Activated naive CD8-positive, alpha-beta T cell treated with anti-CD3 and anti-CD28 coated beads, Interleukin-2, amount 50 U/mL, for 24 hours (primary cell): ENCODE data around the gene SMYD3.

Source experiments
- ATAC-seq: fragments of 150-1000 bp; cut with Tn5 transposase; one replicate; pipeline ENCODE4 v1.10.0; 2021
- DNase-seq: peaks from one replicate; pipeline ENCODE4 v3.0.0; 2021
- H3K27ac Mint-ChIP-seq: one replicate; pipeline ENCODE4 v1.8.0; 2021; ENCODE audit warnings: mild to moderate bottlenecking, mixed read lengths
- H3K27me3 Mint-ChIP-seq: one replicate; pipeline ENCODE4 v1.8.0; 2021; ENCODE audit warnings: mixed read lengths
- H3K36me3 Mint-ChIP-seq: one replicate; pipeline ENCODE4 v1.8.0; 2021; ENCODE audit warnings: low read depth, mixed read lengths
- H3K4me1 Mint-ChIP-seq: one replicate; pipeline ENCODE4 v1.8.0; 2021; ENCODE audit warnings: mixed read lengths
- H3K4me3 Mint-ChIP-seq: one replicate; pipeline ENCODE4 v1.8.0; 2021; ENCODE audit warnings: mild to moderate bottlenecking, moderate library complexity, mixed read lengths
- H3K9me3 Mint-ChIP-seq: one replicate; pipeline ENCODE4 v1.8.0; 2021; ENCODE audit warnings: mixed read lengths

SMYD3 gene

GRCh38 chr1:245995474-245995873, 511.6 kb downstream of the SMYD3 start:
- Mint-ChIP-seq H3K27me3 (no peaks in the 10 kb centered on the region), H3K4me1 (no peaks in the 10 kb centered on the region), H3K36me3 (peaks cover 2% of the 10 kb centered on the region), H3K27ac (no peak overlapping the region), H3K4me3 (no peak overlapping the region), H3K9me3 (no peaks in the 10 kb centered on the region)
- DNase-seq (no peak), ATAC-seq (no peak)

DNA sequence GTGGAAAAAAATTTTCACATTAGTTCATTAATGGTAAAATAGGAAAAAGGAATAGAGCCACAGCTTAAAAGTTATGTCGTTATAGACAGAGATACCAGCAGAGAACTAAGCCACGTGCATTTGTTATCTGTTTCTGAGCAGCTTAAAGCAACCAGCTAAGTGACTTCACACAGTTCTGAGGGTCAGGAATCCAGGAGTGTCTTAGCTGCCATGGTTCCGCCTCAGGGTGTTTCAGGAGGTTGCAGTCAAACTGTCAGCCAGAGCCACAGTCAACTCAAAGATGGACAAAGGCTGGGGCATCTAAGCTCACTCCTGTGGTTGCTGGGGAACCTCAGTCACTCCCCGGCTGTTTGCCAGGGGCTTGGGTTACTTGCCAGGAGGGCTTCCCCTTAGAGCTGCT, 515.8 kb downstream of the SMYD3 start:
- DNase-seq: no peak
- Mint-ChIP-seq H3K4me1 (no peaks in the 10 kb centered on the region), H3K4me3 (no peak overlapping the region), H3K36me3 (peaks cover 2% of the 10 kb centered on the region), H3K9me3 (no peaks in the 10 kb centered on the region), H3K27me3 (no peaks in the 10 kb centered on the region), H3K27ac (no peak overlapping the region)
- ATAC-seq: no peak

DNA sequence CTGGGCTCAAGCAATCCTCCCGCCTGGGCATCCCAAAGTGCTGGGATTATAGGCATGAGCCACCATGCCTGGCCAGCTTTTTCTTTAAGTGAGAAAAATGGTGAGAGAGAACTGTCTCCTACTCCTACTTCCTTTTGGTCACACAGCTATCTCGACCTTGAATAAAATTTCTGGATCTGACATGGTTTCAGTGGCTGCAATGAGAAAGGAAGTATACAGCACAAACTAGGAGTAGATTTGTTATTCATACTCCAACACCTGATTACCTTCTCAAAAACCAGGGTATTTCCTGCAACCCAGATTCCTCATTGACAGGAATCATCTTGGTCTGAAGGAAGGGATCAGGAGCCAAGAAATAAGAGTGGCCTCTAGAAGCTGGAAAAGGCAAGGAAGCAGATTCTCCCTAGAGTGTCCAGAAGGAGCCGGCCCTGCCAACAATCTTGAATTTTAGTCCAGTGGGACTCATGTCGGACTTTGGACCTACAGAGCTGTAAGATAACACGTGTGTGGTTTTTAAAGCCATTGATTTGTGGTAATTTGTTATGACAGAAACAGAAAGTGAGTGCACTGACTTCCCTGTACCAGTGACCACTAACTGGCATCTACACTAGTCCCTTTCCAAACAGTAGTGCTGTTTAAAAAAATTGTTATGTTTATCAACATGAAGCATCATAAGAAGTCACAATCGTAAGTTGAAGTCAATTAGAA, 516.6 kb downstream of the SMYD3 start:
- Mint-ChIP-seq H3K27me3 (no peaks in the 10 kb centered on the region), H3K36me3 (peaks cover 2% of the 10 kb centered on the region), H3K9me3 (no peaks in the 10 kb centered on the region), H3K4me1 (no peaks in the 10 kb centered on the region), H3K27ac (no peak overlapping the region), H3K4me3 (no peak overlapping the region)
- DNase-seq: no peak
- ATAC-seq: no peak

DNA sequence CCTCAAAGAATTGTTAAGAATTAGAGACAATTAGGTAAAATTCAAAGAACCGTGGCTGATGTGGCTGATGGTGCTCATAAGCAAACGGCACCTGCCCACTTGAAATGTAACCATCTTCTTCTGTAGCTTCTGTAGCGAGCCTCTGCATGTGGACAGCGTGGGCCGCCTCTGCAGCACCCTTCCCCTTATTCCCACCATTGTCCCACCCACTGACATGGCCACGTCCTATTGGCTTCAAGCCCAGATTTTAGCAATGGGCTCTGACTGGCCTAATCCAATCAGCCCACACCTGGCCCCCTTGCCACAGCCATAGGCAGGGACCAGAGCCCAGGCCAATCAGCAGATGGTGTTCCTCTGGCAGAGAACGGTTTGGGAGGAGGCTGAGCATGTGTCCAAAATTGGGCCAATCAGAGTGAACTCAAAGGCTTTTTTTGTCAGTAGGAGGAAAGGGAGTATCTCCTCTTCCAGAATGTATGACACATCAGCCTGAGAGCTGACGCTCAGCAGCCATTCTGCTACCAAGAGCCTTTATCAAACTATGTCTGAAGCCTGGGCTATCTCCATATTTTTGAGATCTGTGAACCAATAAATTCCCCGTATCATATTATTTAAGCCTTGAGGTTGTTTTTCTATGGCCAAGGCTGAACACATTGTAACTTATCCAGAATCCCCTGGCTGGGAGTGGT, 518.5 kb downstream of the SMYD3 start:
- DNase-seq (no peak), ATAC-seq (no peak)
- Mint-ChIP-seq H3K36me3 (peaks cover 1% of the 10 kb centered on the region), H3K27me3 (no peaks in the 10 kb centered on the region), H3K4me1 (peaks cover 3% of the 10 kb centered on the region), H3K27ac (no peak overlapping the region), H3K9me3 (no peaks in the 10 kb centered on the region), H3K4me3 (no peak overlapping the region)

- ATAC-seq: no peak
- Mint-ChIP-seq H3K9me3 (no peaks in the 10 kb centered on the region), H3K27me3 (no peaks in the 10 kb centered on the region), H3K36me3 (no peaks in the 10 kb centered on the region), H3K4me3 (no peak overlapping the region), H3K4me1 (peaks cover 3% of the 10 kb centered on the region), H3K27ac (no peak overlapping the region)
- DNase-seq: no peak
Measured at GRCh38 chr1:245987997-245988392, 519.1 kb downstream of the SMYD3 start.

DNA sequence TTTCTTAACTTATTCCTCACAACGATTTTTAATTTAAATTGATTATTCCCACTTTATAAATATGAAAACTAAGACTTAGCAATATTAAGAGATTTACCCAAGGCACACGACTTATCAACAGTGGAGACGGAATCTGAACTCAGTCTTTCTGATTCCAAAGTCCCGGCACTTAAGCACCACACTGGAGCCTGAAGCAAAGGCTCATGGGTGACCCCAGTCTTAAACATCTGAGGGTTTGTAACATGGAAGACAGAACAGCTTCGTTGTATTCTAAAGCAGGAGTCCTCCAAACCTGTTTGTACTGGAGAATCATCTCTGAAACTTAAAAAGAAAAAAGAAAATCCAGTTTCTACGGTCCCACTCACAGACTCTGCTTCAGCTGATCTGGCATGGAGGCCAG, 519.5 kb downstream of the SMYD3 start:
- Mint-ChIP-seq H3K4me3 (no peak overlapping the region), H3K9me3 (no peaks in the 10 kb centered on the region), H3K36me3 (no peaks in the 10 kb centered on the region), H3K27ac (no peak overlapping the region), H3K4me1 (peaks cover 3% of the 10 kb centered on the region), H3K27me3 (no peaks in the 10 kb centered on the region)
- DNase-seq: no peak
- ATAC-seq: no peak

DNA sequence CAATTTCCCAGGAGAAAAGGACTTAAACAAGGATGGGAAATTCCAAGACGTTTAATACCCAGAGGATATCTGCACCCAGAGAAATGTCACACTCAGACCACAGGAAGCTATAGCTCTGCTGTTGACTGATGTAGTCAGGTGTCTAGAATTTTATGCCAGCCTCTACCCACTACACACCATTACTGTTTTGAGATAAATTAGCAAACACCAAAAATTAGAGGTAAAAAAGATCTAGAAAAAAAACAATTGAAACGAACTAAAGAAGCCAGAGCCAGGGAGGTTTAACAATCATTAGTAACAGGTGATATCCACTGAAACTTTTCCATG, 519.9 kb downstream of the SMYD3 start:
- no peaks in the 10 kb centered on the region for H3K36me3 Mint-ChIP-seq
- no peak overlapping the region for H3K4me3 Mint-ChIP-seq
- H3K4me1 Mint-ChIP-seq: peaks cover 3% of the 10 kb centered on the region
- no peaks in the 10 kb centered on the region for H3K9me3 Mint-ChIP-seq
- H3K27me3 Mint-ChIP-seq: no peaks in the 10 kb centered on the region
- DNase-seq (no peak), ATAC-seq (no peak)
- H3K27ac Mint-ChIP-seq: no peak overlapping the region

- no peak for DNase-seq
- no peak for ATAC-seq
- peaks cover 3% of the 10 kb centered on the region for H3K4me1 Mint-ChIP-seq
- no peaks in the 10 kb centered on the region for H3K9me3 Mint-ChIP-seq
- no peak overlapping the region for H3K27ac Mint-ChIP-seq
- no peaks in the 10 kb centered on the region for H3K27me3 Mint-ChIP-seq
- no peaks in the 10 kb centered on the region for H3K36me3 Mint-ChIP-seq
- no peak overlapping the region for H3K4me3 Mint-ChIP-seq
Measured at GRCh38 chr1:245986404-245987218, 520.5 kb downstream of the SMYD3 start.

DNA sequence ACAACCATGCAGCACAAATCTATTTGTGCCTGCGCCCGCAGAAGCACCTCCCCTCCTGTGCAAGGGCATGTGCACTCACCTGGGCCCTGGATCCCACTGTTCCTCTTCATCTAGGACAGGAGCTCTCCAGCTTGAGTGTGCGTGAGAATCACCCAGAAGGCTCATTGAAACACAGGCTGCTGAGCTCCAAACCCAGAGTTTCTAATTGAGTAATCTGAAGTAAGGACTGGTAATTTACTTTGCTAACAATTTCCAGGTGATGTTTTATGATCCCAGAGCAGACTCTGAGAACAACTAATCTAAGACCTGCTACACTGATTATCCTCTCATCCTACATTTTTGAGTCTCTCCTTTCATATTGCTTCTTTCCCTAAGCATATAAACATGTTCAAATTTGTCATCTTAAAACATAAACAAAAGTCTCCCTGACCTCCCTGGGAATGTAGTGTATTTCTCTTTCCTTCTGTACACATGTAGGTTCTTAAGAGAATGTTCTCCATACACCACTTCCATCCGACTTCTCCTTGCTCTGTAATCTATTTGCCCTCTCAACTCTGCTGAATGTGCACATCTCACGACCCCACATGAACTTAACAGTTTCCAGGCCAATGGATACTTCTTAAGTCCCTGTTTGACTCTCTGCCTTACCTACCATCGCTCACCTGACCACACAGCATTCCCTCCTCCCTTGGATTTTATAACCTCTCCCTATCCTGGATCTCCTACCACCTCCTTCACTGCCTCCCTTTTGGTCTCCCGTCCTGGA, 522.5 kb downstream of the SMYD3 start:
- DNase-seq (no peak), ATAC-seq (no peak)
- Mint-ChIP-seq H3K36me3 (no peaks in the 10 kb centered on the region), H3K4me3 (no peak overlapping the region), H3K4me1 (peaks cover 3% of the 10 kb centered on the region), H3K27ac (no peak overlapping the region), H3K27me3 (no peaks in the 10 kb centered on the region), H3K9me3 (no peaks in the 10 kb centered on the region)

DNA sequence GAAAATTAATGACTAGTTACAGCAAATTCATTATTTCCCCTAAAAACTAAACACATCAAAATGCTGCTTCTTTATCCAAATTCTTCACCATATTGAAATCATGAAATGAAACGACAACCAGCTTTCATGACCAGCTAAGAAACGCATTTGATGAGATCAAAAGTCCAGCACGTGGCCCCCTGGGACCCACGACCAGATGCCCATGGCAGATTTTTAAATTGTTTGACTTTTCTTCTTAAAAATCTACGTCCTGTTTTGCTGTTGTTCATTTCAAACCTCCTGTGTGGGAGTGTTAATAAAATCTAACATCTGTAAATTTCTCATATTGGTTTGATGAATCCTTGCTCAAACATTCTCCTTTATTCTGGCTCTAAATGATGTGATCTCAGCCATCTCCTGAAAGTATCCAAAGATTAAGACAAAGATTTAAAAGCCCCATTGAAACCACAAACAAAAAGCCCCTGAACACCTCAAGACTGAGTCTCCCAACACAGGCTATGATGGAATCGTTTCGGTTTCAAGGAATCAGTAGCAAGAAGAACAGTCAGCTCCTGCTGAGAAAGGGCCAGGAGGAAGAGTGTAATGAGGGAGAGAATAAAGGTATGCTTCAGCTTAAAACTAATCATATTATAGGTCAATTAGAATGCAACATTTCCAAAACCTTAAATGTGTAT, 523.6 kb downstream of the SMYD3 start:
- H3K27me3 Mint-ChIP-seq: no peaks in the 10 kb centered on the region
- no peaks in the 10 kb centered on the region for H3K36me3 Mint-ChIP-seq
- H3K9me3 Mint-ChIP-seq: no peaks in the 10 kb centered on the region
- DNase-seq: no peak
- no peak overlapping the region for H3K27ac Mint-ChIP-seq
- peaks cover 3% of the 10 kb centered on the region for H3K4me1 Mint-ChIP-seq
- no peak overlapping the region for H3K4me3 Mint-ChIP-seq
- no peak for ATAC-seq

- no peak overlapping the region for H3K4me3 Mint-ChIP-seq
- H3K27ac Mint-ChIP-seq: no peak overlapping the region
- no peaks in the 10 kb centered on the region for H3K9me3 Mint-ChIP-seq
- ATAC-seq (no peak), DNase-seq (no peak)
- H3K27me3 Mint-ChIP-seq: no peaks in the 10 kb centered on the region
- H3K36me3 Mint-ChIP-seq: no peaks in the 10 kb centered on the region
- peaks cover 3% of the 10 kb centered on the region for H3K4me1 Mint-ChIP-seq
Measured at GRCh38 chr1:245979589-245979988, 527.5 kb downstream of the SMYD3 start.

GRCh38 chr1:245978915-245979314, 528.2 kb downstream of the SMYD3 start:
- Mint-ChIP-seq H3K4me3 (no peak overlapping the region), H3K27ac (no peak overlapping the region), H3K9me3 (no peaks in the 10 kb centered on the region), H3K36me3 (no peaks in the 10 kb centered on the region), H3K4me1 (no peaks in the 10 kb centered on the region), H3K27me3 (no peaks in the 10 kb centered on the region)
- no peak for ATAC-seq
- no peak for DNase-seq

- peaks cover 2% of the 10 kb centered on the region for H3K36me3 Mint-ChIP-seq
- H3K4me3 Mint-ChIP-seq: no peak overlapping the region
- H3K4me1 Mint-ChIP-seq: no peaks in the 10 kb centered on the region
- DNase-seq: no peak
- no peak overlapping the region for H3K27ac Mint-ChIP-seq
- no peak for ATAC-seq
- no peaks in the 10 kb centered on the region for H3K27me3 Mint-ChIP-seq
- no peaks in the 10 kb centered on the region for H3K9me3 Mint-ChIP-seq
Measured at GRCh38 chr1:245972476-245972875, 534.6 kb downstream of the SMYD3 start.

GRCh38 chr1:245971711-245972085, 535.4 kb downstream of the SMYD3 start:
- no peaks in the 10 kb centered on the region for H3K27me3 Mint-ChIP-seq
- no peak overlapping the region for H3K4me3 Mint-ChIP-seq
- no peaks in the 10 kb centered on the region for H3K4me1 Mint-ChIP-seq
- DNase-seq (no peak), ATAC-seq (no peak)
- H3K27ac Mint-ChIP-seq: no peak overlapping the region
- peaks cover 2% of the 10 kb centered on the region for H3K36me3 Mint-ChIP-seq
- H3K9me3 Mint-ChIP-seq: no peaks in the 10 kb centered on the region
